GM19351 (cell line): ENCODE data around the gene GRIN2D.

Experiments
- ATAC-seq: cut with Tn5 transposase; IDR thresholded peaks from one replicate; pipeline ENCODE4 v1.9.1; 2021; ENCODE audit warnings: mild to moderate bottlenecking, moderate library complexity; ENCODE audit not compliant: unreplicated experiment

GRIN2D gene

GRCh38 chr19:48393559-48394330 lies at the start of gene GRIN2D:
TSS of gene GRIN2D (plus strand) at chr19:48393668. CDS start at chr19:48398393, 4,725 bp downstream.
- ATAC-seq, result no peak

- no peak for ATAC-seq
Observed at GRCh38 chr19:48344892-48345291, 48.6 kb upstream of the GRIN2D start.

- ATAC-seq, result no peak
Observed at GRCh38 chr19:48346191-48346590, 47.3 kb upstream of the GRIN2D start.

GRCh38 chr19:48348045-48348444 lies 45.4 kb upstream of the GRIN2D start:
- ATAC-seq, result no peak

GRCh38 chr19:48348737-48349136 lies 44.7 kb upstream of the GRIN2D start:
- ATAC-seq, result no peak

GRCh38 chr19:48350856-48351255 lies 42.6 kb upstream of the GRIN2D start:
- no peak for ATAC-seq

GRCh38 chr19:48351341-48351752 lies 42.1 kb upstream of the GRIN2D start:
- ATAC-seq, result no peak

- no peak for ATAC-seq
Observed at GRCh38 chr19:48353677-48354076, 39.8 kb upstream of the GRIN2D start.

GRCh38 chr19:48354332-48354992 lies 39.0 kb upstream of the GRIN2D start:
- no peak for ATAC-seq

- ATAC-seq, result no peak
Observed at GRCh38 chr19:48355365-48355954, 38.0 kb upstream of the GRIN2D start.

- no peak for ATAC-seq
Observed at GRCh38 chr19:48359123-48359522, 34.3 kb upstream of the GRIN2D start.

- ATAC-seq, result no peak
Observed at GRCh38 chr19:48361912-48362311, 31.6 kb upstream of the GRIN2D start.

GRCh38 chr19:48362716-48363499 lies 30.6 kb upstream of the GRIN2D start:
- ATAC-seq, result peak; percentile 56

- ATAC-seq, result peak; percentile 4
Observed at GRCh38 chr19:48363500-48363809, 30.0 kb upstream of the GRIN2D start.

GRCh38 chr19:48363810-48364597 lies 29.5 kb upstream of the GRIN2D start, which contains the start of the genes SYNGR4 and TMEM143:
TSS of gene SYNGR4 (plus strand) at chr19:48364367. CDS start at chr19:48365843, 1,476 bp downstream.
TSS of gene TMEM143 (minus strand) at chr19:48363940. CDS start at chr19:48363920, 20 bp downstream.
- peak; percentile 79 for ATAC-seq

GRCh38 chr19:48364598-48365348 lies 28.7 kb upstream of the GRIN2D start:
- ATAC-seq, result no peak

- no peak for ATAC-seq
Observed at GRCh38 chr19:48365602-48366001, 27.9 kb upstream of the GRIN2D start.

- no peak for ATAC-seq
Observed at GRCh38 chr19:48367855-48368254, 25.6 kb upstream of the GRIN2D start.

- no peak for ATAC-seq
Observed at GRCh38 chr19:48368936-48369335, 24.5 kb upstream of the GRIN2D start.

GRCh38 chr19:48370955-48371354 lies 22.5 kb upstream of the GRIN2D start:
- no peak for ATAC-seq
